ENCODE measurements around the gene TMEM43. TPM values are rescaled to one million over a fixed set of nuclear protein-coding genes. Genes with fewer than 3 reads are reported as not detected.

The TMEM43 gene
- total and polyA plus RNA-seq, 2 of the 13 experiments (the other 11 are each of a cell fraction or from before 2014, with no cell fraction given): 48.9 to 50.5 TPM

GRCh38 chr3:14124223-14124614 is 633 bp upstream of the TMEM43 start (continued):
- TF ChIP-seq HINFP (CRISPR knock-in tag; IDR thresholded peaks at IDR 0.05; ENCODE audit: low read depth) (peak; percentile 97), ZNF878 (CRISPR knock-in tag; IDR thresholded peaks at IDR 0.05) (no peak), ZNF484 (CRISPR knock-in tag; IDR thresholded peaks at IDR 0.05; ENCODE audit: borderline replicate concordance, low read depth) (no peak), POLR2G (IDR thresholded peaks at IDR 0.05; ENCODE audit: low read depth, low read length) (no peak; the same call in 1 of the 2 replicates), ZNF672 (CRISPR knock-in tag; IDR thresholded peaks at IDR 0.05) (no peak), TEAD2 (CRISPR knock-in tag; IDR thresholded peaks at IDR 0.05) (no peak), ZNF329 (CRISPR knock-in tag; IDR thresholded peaks at IDR 0.05; ENCODE audit: low read depth) (no peak), HIVEP1 (CRISPR knock-in tag; IDR thresholded peaks at IDR 0.05) (no peak; the same call in 1 of the 2 replicates), NR3C1 (CRISPR knock-in tag; IDR thresholded peaks at IDR 0.05) (no peak), CREBL2 (CRISPR knock-in tag; IDR thresholded peaks at IDR 0.05; ENCODE audit: borderline replicate concordance) (no peak), HOXA5 (CRISPR knock-in tag; IDR thresholded peaks at IDR 0.05) (no peak), MEIS1 (CRISPR knock-in tag; IDR thresholded peaks at IDR 0.05; ENCODE audit: borderline replicate concordance) (no peak), TCF7 (IDR thresholded peaks at IDR 0.05; ENCODE audit: low read depth) (no peak), RARA (CRISPR knock-in tag; IDR thresholded peaks at IDR 0.05) (no peak; the same call in 1 of the 2 replicates), ZFP37 (CRISPR knock-in tag; IDR thresholded peaks at IDR 0.05; ENCODE audit: borderline replicate concordance) (no peak; the same call in 1 of the 2 replicates), ZKSCAN5 (CRISPR knock-in tag; IDR thresholded peaks at IDR 0.05) (no peak), SPEN (CRISPR knock-in tag; IDR thresholded peaks at IDR 0.05; ENCODE audit: low read depth) (peak; percentile 27), PCBP1 (IDR thresholded peaks at IDR 0.05; ENCODE audit: borderline replicate concordance, low read depth, low read length) (no peak), ZNF274 (CRISPR knock-in tag; IDR thresholded peaks at IDR 0.05) (no peak), BRCA1 (CRISPR knock-in tag; IDR thresholded peaks at IDR 0.05) (no peak), ZNF687 (CRISPR knock-in tag; IDR thresholded peaks at IDR 0.05) (no peak; the same call in 1 of the 2 replicates), ZNF101 (CRISPR knock-in tag; IDR thresholded peaks at IDR 0.05; ENCODE audit: borderline replicate concordance, low read depth) (peak; percentile 90; the same call in 1 of the 2 replicates)
